ENCODE results near the gene SDK2.

The SDK2 gene

DNA sequence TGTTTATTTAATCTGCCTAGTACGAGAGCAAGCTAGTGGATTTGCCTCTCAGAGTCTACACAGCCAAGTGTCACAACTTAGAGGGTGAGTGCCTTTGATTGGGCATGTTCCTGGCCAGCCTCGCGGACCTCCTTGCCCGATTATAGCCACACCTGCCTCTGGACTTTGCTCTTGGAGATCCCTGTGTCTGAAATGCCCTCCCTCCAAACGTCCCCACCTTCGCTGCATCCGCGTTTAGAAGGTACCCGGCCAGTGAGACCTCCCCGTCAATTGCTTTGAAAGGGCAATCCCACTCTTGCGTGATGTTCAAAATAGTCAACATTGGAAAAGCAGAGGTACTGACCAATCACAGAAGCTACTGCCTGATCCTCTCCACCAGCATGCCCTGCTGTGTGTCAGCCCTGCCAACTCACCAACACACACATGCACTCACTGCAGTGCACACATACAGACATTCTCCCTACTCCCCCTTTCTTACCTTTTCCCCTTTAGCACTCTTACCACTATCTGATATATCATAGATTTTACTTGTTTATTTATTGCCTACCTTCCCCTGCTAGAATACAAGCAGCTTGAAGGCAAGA, 6.5 kb upstream of the SDK2 start:
- DNase-seq: no peak

DNA sequence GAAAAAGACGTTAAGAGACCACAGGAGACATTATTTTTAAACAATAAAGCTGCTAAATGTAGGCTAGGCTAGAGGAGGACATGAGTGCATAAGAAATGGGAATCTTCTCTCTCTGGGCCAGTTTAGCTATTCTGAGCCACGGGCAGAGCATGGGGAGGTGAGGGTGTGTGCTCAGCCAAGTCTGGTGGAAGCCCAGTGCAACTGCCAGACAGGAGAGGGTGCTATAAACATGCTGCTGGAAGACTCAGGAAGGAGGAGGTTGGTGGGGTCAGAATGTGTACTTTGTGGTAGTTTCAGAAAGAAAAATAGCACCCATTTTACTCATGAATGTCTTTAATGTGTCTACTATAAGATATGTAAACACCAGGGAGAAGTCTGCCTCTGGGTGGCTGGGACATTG, 5.9 kb upstream of the SDK2 start:
- DNase-seq: peak; percentile 6 to 15

DNA sequence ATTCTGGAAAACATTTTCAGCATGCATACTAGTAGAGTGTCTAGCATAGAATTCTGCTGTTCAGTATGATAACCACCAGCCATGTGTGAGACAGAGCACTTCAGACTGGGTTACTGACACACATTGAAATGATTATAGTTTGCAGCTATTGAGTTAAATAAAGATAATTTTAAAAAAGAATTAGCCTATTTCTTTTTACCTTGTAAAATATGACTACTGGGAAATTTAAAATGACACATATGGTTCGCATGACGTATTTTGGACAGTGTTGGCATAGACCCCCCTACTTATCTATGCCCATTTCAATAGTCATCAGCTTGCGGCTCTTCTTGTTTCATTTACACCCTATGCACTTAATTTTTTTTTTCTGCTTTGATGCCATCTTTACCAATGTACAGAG, 4.7 kb upstream of the SDK2 start:
- DNase-seq: no peak

DNA sequence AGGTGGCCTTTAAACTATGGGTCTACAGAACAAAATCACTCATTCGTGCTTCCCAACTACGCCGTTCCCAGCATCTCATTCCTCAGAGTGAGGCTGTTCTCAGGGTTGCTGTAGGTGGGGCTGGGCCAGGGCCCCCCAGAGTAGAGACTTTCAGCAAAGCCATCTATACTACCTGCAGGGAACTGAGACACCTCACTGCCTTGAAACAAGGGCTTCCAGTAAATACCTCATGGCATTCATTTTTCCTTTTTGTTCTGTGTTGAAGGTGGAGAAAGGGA, 4.2 kb upstream of the SDK2 start:
- no peak for DNase-seq

DNA sequence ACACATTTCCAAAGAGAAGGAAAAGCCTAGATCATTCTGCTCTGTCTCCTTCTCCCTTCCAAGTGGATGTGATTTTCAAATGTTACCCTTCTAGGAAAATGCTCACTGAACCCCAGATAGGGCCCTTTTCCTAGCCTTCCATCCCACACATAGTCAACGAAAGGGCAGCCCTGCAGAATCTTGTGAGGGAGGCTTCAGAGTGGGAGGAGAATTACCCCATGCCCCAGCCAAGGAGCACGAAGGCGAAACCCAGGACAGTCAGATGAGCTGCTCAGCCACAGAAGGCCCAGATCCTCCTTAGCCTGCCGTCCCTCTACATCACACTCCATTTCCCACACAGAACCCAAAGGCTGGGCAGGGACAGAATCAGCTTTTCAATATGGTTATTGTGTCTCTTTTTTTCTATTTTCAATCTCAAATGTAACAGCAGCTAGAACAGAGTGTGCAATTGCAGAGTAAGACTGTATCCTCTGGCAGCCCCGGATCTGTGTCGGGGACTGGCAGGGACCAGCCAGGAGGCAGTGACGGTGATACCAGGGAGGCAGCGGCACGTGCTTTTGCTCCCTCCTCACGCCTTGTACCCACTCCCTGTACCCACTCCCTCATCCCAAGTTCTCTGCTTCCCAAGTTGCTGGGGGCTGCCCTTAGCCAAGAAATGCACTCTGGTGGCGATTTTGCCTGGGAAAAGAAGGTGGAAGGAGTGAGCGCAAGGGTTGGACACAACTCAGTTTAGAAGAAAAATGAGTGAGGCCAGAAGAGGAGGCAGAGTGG, 3.7 kb upstream of the SDK2 start:
- peak; percentile 33 to 59 for DNase-seq

DNA sequence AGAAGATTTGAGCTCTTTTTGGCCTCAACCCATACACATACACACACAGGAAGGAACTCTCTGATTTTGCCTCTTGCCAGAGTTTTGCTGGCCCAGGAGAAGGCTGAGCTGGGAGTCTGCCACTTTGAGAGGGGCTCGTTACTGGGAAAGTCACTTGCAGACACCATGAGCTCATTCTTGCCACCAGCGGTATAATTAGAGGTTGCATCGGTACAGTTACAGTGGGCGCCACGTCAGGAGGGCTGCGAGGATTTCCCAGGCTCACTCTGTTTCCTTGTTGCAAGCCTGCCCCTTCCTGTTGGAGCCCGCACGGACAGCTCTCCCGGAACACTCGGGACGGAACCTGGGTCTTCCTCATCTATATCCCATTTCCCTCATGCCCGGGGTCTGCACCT, 3.1 kb upstream of the SDK2 start:
- DNase-seq: no peak

DNA sequence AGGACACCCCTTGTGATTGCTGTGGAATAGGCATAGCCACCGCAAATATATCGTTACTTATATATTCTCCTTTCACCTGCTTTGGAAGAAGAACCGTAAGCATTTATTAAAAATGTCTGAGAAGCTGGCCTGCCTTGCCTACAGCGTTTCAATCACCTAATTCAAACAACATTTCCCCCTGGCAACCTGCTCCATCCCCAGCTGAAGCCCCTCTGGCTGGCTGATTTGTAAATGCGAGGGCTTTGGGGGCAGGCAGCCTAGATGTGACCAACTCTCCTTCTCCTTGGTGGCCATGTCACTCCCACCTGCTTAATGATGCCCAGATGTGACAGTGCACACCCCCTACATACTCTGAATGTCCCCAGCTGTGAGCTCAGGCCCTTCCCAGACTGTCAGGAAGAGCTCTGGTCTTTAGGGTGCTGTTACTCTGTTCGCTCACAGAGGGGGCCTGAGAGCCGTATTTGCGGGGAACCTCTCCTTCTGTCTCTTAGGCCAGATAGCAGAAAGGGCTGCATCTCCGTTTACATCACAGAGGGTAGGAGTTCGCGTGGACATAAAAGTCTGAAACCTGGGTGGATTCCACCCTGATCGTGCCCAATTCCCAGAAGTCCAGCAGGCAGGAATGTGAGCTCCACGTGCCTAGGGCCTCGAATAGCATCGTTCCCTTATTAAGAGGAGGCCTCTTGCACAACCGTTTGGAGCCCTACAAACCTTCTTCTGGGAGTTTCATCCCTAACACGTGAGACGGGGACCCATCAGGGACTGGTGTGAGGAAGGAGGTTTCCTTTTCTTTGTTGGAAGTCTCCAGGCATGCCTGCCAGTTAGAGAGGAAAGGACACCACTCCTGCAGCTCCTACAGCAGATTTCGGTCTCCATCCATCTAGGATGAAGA, 2.4 kb upstream of the SDK2 start:
- DNase-seq: peak; percentile 17 to 33

DNA sequence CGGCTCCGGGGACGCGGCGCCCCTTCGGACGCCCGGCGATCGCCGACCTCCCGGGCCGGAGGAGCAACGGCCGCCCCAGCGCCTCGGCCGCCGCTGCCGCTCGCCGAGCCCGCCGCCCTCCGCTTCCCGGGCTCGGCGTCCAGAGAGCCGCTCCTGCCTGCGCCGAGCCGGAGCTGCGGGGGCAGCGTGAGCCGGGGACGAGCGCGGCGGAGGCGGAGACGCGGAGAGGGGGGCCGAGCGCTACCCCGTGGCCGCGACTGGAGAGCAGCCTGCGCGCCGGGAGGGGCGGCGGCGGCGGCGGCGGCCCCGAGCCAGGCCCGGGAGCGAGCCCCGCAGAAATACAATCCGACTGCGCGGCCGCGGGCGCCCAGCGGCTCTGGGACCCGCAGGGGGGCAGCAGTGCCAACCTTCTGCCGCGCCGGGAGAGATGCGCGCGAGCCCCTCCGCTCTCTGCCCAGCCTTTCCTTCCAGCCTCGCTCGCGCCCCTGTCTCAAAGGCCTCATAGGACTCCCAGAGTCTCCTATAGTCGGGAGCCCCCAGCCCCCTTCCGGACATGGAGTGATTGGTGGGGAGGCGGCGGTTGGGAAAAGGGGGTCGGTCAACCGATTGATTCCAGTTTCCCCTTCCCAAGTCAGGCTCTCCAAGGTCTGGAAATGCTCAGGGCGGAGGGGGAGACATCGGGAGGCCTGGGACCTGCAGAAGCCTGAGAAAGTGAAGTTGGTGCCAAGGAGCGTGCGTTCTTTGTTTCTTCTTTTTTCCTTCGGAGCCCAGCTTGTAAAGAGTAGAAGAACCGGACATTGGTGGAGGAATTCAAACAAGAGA, 1.0 kb upstream of the SDK2 start:
- DNase-seq: peak in 1 of 2 donors; percentile 29

DNA sequence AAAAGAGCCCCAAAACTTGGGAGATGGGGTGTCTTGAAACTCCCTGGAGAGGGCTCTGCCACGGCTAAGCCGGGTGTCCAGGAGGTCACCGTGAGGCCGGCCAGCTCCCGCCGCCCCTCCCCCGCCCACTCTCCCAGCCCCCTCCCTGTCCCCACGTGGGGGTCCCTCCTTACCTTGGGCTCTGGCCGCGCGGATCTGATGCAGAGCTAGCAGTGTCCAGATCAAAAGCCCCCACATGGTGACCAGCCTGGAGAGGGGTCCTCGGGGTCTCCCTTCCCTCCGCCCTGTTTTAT, 447 bp downstream of the SDK2 start:
- DNase-seq: no peak

DNA sequence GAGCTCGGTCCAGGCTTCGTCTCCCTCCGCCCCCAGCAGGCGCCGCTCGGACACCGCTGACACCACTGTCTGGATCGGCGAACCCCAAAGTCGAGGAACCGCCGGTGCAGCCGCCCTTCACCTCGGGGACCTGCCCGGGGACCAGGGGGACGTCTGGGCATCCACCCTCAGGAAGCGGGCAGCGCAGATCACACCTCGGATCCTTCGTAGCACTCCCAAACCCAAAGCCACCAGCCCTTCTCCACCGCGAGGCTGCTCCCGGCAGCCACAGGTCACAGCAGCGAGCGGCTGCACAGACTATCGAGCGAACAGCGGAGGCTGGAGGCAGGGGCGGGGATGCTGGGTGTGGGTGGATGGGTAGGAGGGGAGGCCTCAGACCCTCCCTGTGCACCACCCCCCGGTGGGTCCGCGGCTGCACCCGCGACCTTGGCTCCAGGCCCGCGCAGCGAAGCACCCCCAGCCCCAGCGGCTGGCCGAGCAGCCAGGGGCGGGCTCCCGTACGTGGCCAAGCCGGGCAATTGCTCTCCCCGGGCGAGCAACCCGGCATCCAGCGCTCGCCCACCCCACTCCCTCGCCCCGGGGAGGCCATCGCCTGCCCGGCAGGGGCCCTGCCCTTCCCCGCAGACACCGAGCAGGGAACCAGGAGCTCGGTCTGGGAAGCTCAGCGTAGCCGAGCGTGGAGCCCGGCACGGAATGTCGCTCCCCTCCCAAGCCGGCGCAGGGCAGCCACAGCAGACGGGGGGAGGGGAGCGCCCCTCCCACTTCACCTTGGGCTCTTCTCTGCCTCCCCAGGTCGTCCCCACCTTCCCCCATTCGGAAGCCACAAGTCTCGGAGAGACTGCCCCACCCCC, 1.0 kb downstream of the SDK2 start:
- peak; percentile 14 to 15 for DNase-seq

DNA sequence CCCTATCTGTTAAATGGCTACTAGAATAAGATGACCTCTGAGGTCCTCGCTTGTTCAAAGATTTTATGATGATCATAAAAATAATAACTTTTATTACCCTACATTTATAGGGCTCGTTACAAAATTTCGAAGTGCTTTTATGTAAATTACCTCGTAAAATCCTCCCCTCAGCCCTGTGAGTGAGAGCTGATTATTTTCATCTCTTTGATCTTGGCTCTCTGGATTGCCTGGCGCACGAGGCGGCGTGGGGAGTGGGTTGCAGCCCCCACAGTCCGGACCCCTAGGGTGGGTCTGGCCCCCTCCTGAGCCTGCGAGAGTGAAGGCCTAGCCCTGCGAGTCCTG, 1.6 kb downstream of the SDK2 start:
- no peak for DNase-seq

DNA sequence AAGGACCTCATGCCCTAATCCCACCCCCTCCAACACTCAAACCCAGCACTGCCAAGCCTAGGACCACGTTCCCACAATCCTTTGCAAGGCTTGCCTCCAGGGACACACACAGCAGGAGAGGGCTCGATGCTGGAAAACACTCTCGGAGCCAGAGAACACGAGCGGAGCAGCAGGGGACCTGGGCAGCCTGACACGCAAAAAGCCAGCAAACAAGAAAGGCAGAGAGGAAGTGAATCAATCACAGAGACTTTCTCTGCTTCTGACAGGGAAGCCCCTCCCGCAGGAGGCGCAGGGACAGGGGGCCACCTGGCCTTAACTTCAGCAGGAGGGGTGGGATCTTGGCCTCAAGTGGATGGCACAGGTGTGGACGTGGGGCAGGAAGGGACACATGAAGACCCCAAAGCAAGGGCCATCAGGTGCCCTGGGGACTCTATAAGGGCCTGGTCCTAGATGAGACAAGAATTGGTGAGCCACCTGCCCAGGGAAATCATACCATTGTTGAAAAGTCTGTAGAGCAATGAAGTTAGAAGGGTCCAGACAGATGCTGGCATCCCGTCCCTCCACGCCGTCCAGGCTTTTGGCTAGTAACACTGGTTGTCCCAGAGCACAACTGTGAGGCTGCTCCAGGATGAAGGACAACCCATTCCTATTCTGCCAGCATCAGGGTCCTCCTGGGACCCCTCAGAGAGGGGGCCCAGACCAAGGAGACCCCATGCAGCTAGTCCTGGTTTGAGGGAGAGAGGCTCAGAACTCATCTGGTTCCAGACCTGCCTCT, 2.2 kb downstream of the SDK2 start:
- DNase-seq: no peak

DNA sequence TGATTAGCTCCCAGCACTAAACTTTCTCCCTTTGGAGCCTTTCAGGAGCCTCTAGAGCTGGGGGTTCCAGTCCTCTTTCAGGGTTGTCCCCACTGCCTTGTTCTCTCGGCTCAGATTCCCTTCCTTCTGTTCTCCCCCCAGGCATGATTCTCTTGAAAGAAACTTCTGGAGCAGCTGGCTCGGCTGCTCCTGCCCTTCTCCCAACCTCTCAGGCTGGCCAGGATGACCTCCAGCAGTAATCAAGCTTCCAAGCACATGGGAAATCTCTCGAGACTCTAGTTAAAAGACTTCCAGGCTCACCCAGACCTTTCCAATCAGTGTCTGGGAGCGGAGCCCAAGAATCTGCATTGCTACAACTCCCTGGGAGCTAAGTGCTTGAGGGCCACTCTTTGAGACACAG, 3.6 kb downstream of the SDK2 start:
- no peak for DNase-seq

DNA sequence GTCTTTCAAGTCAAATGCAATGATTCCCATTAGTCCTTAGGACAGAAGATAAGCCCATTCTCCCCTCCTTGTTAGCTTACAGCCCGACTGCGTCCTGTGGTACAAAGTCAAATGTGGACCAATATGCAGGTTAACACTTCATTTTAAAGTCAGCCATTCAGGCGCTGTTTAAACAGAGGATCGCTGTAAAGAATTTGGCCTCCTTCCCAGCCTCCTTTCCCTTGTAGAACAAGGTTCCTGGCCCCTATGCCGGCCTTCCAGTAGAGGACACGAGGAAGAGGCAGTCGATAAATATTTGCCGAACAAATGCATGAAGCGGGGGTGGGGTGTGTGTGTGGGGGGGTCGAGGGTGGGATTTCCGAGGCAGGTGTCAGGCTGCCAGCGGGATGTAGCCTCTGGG, 4.3 kb downstream of the SDK2 start:
- DNase-seq: no peak

DNA sequence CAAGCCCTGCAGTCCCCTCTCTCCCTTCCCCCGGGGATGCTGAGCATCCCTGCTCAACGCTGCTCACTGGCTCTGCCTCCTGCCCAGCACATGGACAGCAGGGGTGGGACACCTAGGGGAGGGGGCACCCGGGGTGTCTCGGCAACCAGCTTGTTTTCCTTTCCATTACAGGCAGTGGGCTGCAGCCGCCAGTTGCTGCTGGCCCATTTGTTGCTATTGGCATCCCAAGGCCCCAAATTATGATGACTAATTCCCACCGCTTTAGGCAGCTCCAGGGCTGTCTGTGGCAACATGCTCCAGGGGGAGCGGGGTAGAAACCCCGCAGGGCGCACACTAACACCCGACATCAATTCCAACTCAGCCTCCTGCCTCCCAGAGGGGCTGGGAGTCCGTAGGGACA, 4.9 kb downstream of the SDK2 start:
- DNase-seq: no peak

DNA sequence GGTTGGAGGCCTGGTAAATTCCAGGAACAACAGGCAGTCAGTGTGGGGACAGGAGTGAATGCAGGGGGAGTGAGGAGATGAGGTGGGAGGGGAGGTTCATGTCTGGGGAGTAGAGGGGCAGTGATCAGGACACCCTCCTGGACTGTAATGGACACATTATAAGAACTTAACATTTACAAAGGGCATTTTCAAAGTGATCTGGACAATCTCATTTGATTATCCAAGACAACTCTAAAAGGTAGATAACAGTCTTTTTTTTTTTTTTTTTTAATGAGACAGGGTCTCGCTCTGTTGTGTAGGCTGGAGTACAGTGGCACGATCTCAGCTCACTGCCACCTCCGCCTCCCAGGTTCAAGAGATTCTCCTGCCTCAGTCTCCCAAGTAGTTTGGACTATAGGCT, 5.7 kb downstream of the SDK2 start:
- DNase-seq: no peak

DNA sequence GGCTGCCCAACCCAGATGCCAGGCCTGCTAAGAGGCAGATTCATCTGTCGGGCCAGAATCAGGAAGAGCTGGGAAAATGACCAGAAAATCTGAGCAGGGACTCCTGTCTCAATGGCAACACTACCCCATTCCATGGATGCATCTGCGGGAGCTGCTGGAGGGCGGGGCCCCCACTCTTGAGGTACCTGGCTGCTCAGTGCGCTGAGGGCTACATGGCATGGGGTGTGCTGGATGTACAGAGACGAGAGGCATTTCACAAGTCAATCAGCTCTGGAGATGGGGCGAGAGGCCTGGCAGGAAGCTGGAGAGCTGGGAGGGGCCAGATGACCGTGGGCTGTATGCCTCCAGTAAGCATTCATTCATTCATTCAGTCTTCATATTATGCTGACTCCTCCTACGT, 6.4 kb downstream of the SDK2 start:
- no peak for DNase-seq

DNA sequence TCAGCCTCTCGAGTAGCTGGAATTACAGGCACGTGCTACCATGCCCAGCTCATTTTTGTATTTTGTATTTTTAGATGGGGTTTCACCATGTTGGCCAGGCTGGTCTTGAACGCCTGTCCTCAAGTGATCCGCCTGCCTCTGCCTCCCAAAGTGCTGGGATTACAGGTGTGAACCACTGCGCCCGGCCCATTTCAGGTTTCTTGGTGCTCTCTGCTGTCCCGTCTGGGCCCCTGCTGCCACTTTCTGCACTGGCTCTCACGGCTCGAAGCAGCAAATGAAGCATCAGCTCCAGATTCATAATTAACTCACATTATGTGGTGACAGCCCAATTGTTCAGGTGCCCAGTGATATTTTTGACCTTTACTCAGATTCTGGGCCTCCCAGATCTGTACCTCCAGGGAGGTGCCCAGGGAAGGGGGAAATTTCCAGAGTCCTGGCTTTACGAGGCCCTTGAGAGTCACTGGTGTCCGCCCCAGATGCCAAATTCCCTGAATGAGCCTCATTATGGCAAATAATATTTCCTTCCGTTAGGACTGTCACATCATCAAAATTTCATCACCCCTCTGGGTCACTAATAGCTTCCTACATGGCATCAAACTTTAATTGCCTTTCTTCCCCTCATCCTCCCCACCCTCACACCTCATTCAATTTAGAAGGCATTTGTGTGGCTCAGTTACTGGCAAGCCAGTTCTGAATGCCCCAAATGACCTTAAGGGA, 9.0 kb downstream of the SDK2 start:
- DNase-seq: no peak

DNA sequence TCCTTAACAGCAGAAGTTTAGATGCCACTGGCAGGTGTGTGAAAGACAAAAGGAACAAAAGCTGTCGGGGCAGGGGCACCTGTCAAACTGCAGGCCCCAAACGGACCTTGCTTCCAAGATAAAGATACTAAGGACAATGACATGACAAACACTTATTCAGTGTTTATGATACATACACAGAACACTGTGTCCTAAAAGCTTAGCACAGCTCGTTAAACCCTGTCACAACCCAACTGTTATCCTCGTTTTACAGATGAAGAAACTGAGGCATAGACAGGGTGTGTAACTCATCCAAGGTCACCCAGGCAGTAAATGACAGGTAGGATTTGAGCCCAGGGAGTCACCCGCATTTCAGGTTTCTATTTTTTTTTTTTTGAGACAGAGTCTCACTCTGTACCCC, 9.6 kb downstream of the SDK2 start:
- DNase-seq: no peak

DNA sequence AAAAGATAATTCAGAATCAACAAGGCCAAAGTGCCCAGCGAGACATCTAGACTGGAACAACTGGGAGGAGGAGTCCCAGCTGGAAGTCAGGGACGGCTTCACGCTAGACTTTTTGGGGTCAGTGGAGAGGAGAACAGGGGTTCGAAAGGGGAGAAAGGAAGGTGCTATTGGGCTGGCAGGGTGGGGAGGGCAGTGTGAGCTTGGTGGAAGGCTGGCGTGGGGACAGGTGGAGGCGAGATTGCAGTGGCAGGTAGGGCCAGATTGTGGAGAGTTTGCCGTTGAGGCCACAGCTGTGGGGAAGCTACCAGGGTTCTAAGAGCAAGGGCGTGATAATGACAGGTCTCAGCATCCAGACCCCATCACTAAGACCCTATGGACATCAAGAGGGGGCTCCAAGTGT, 10.5 kb downstream of the SDK2 start:
- no peak for DNase-seq

DNA sequence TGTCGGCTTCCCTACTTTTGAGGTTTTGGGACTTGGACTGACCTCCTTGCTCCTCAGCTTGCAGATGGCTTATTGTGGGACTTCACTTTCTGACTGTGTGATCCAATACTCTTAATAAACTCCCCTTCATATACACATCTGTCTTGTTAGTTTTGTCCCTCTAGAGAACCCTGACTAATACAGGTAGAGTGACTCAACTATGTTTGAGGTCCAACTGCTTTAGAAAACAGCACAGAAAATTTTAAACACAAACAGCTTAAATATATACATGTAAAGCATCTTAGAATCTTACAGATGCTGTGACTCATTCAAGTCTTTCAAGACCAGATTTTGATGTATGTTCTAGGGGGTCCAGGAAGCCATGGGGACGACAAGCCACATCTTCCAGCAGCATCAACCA, 11.7 kb downstream of the SDK2 start:
- DNase-seq: no peak
